ENCODE measurements around the gene CASTOR1.

GRCh38 chr22:30299322-30299721 lies 10.0 kb upstream of the CASTOR1 start:
- TF ChIP-seq CTCF (IDR thresholded peaks at IDR 0.05) (no peak), POLR2A (IDR thresholded peaks at IDR 0.05) (no peak)
